Lower leg skin (tissue), 3 donors: Measurements from ENCODE around the gene WDR46.

ENCODE experiments used
- POLR2A ChIP-seq, 2 donors: fragments of 450-650 bp; IDR thresholded peaks; one replicate each; pipeline ENCODE4 v1.6.1; 2016 to 2017; ENCODE audit warnings: antibody characterized with exemption in 2 of 2, mild to moderate bottlenecking in 1 of 2, moderate library complexity in 1 of 2
- TF ChIP-seq, protein P1 (sequence below), 3 donors: fragments of 450-650 bp; IDR thresholded peaks; one replicate each; pipeline ENCODE4 v1.5.1; 2016; ENCODE audit warnings: antibody characterized with exemption in 3 of 3, mild to moderate bottlenecking in 3 of 3, moderate library complexity in 2 of 3

GRCh38 chr6:33306356-33306755 is 17.3 kb upstream of the WDR46 start:
- TF ChIP-seq, protein P1, sequence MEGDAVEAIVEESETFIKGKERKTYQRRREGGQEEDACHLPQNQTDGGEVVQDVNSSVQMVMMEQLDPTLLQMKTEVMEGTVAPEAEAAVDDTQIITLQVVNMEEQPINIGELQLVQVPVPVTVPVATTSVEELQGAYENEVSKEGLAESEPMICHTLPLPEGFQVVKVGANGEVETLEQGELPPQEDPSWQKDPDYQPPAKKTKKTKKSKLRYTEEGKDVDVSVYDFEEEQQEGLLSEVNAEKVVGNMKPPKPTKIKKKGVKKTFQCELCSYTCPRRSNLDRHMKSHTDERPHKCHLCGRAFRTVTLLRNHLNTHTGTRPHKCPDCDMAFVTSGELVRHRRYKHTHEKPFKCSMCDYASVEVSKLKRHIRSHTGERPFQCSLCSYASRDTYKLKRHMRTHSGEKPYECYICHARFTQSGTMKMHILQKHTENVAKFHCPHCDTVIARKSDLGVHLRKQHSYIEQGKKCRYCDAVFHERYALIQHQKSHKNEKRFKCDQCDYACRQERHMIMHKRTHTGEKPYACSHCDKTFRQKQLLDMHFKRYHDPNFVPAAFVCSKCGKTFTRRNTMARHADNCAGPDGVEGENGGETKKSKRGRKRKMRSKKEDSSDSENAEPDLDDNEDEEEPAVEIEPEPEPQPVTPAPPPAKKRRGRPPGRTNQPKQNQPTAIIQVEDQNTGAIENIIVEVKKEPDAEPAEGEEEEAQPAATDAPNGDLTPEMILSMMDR (IDR thresholded peaks at IDR 0.05): no peak
- no peak for TF ChIP-seq POLR2A (IDR thresholded peaks at IDR 0.05)
